B cell (primary cell): ENCODE measurements around the gene BUB1B. TPM values are rescaled to one million over a fixed set of nuclear protein-coding genes. Genes with fewer than 3 reads are reported as not detected.
"Not testable (repeated sequence)": the region's sequence is repeated elsewhere in the genome, so short reads cannot be mapped to it uniquely, and the experiment has no call there.

Experiments used
- ATAC-seq: fragments of 200-7000 bp; cut with Tn5 transposase; one replicate; pipeline ENCODE4 v1.10.0; 2021; ENCODE audit warnings: low read depth, mild to moderate bottlenecking, moderate number of reproducible peaks, moderate library complexity
- CTCF ChIA-PET: fragments of 350-600 bp; sonication (Branson Sonifier 250); formaldehyde crosslinking; loops from one replicate; lab custom pipeline; 2021; ENCODE audit warnings: antibody characterized with exemption, inconsistent platforms; lab: Charles Lee
- POLR2A ChIA-PET: fragments of 350-600 bp; sonication (Branson Sonifier 250); formaldehyde crosslinking; loops from one replicate; lab custom pipeline; 2021; ENCODE audit warnings: antibody characterized with exemption; lab: Charles Lee
- DNase-seq: peaks from one replicate; pipeline ENCODE4 v3.0.0; 2013
- H2AFZ ChIP-seq: 2 replicates; pipeline ENCODE4 v1.6.1; 2012; ENCODE audit warnings: mild to moderate bottlenecking, low read depth, low read length; ENCODE audit not compliant: insufficient read depth, poor library complexity, severe bottlenecking
- H3K27ac ChIP-seq, 2 donors: 1 replicate in 1 of 2; 2 replicates in 1 of 2; pipeline ENCODE4 v1.5.1; 2012 to 2013; ENCODE audit warnings: low read length in 2 of 2, mild to moderate bottlenecking in 2 of 2, moderate library complexity in 1 of 2
- H3K27me3 ChIP-seq, 4 experiments: fragments of 200-600 bp in 1 of 4; sonication (generic) in 1 of 4; replicated peaks in 1 of 4; 1 replicate in 2 of 4; 2 replicates in 2 of 4; pipeline versions ENCODE4 v1.6.1 to v1.7.0; 2013 to 2016; ENCODE audit warnings: low read length in 3 of 4, mild to moderate bottlenecking in 2 of 4, mixed read lengths in 1 of 4, moderate library complexity in 1 of 4; ENCODE audit not compliant: insufficient read depth in 4 of 4, control insufficient read depth in 3 of 4; ENCODE audit errors: control extremely low read depth in 1 of 4
- H3K36me3 ChIP-seq, 2 experiments: replicated peaks in 1 of 2; 1 replicate in 1 of 2; 2 replicates in 1 of 2; pipeline versions ENCODE4 v1.6.1 to v1.7.1; 2013; ENCODE audit warnings: low read length in 1 of 2; ENCODE audit not compliant: insufficient read depth in 2 of 2, control insufficient read depth in 1 of 2; ENCODE audit errors: control extremely low read depth in 1 of 2, extremely low read depth in 1 of 2
- H3K4me1 ChIP-seq, 2 donors: fragments of 200-600 bp in 1 of 2; sonication (generic) in 1 of 2; 1 replicate in 1 of 2; 2 replicates in 1 of 2; pipeline versions ENCODE4 v1.5.1 to v1.6.1; 2013 to 2017; ENCODE audit warnings: low read length in 2 of 2; ENCODE audit not compliant: control insufficient read depth in 2 of 2, insufficient read depth in 2 of 2
- H3K4me2 ChIP-seq: replicated peaks from 2 replicates; pipeline ENCODE3; 2012; ENCODE audit warnings: mild to moderate bottlenecking, low read depth, low read length; ENCODE audit not compliant: poor library complexity, severe bottlenecking
- H3K4me3 ChIP-seq, 5 experiments: fragments of 200-600 bp in 1 of 5; sonication (generic) in 1 of 5; 1 replicate in 3 of 5; 2 replicates in 2 of 5; pipeline versions ENCODE4 v1.5.1 to v1.7.0; 2011 to 2016; ENCODE audit warnings: low read length in 4 of 5, mild to moderate bottlenecking in 4 of 5, low read depth in 2 of 5, control low read depth in 1 of 5, moderate library complexity in 1 of 5; ENCODE audit not compliant: insufficient read depth in 1 of 5; ENCODE audit errors: control extremely low read depth in 1 of 5, extremely low read depth in 1 of 5
- H3K79me2 ChIP-seq: fragments of 200-600 bp; sonication (generic); one replicate; pipeline ENCODE4 v1.6.0; 2016; ENCODE audit warnings: low read length; ENCODE audit not compliant: control insufficient read depth, insufficient read depth
- H3K9ac ChIP-seq: fragments of 200-600 bp; sonication (generic); 2 replicates; pipeline ENCODE4 v1.6.1; 2017; ENCODE audit warnings: mild to moderate bottlenecking, low read length, moderate library complexity
- H3K9me3 ChIP-seq, 3 donors: one replicate each; pipeline versions ENCODE4 v1.6.1 to v1.7.1; 2013; ENCODE audit warnings: low read length in 2 of 3; ENCODE audit not compliant: control insufficient read depth in 2 of 3, insufficient read depth in 1 of 3; ENCODE audit errors: control extremely low read depth in 1 of 3
- H4K20me1 ChIP-seq: 2 replicates; pipeline ENCODE4 v1.6.0; 2012; ENCODE audit warnings: mild to moderate bottlenecking, low read length; ENCODE audit not compliant: insufficient read depth, control insufficient read depth, poor library complexity, severe bottlenecking
- H3K27ac Mint-ChIP-seq: one replicate; pipeline ENCODE4 v1.8.0; 2021; ENCODE audit warnings: mixed read lengths
- H3K27me3 Mint-ChIP-seq: one replicate; pipeline ENCODE4 v1.8.0; 2021; ENCODE audit warnings: mixed read lengths
- H3K4me1 Mint-ChIP-seq: one replicate; pipeline ENCODE4 v1.8.0; 2021; ENCODE audit warnings: mixed read lengths
- H3K4me3 Mint-ChIP-seq: one replicate; pipeline ENCODE4 v1.8.0; 2021; ENCODE audit warnings: mixed read lengths
- H3K9me3 Mint-ChIP-seq: one replicate; pipeline ENCODE4 v1.8.0; 2022; ENCODE audit warnings: mixed read lengths; ENCODE audit not compliant: insufficient read depth
- CTCF ChIP-seq: fragments of 200-600 bp; IDR thresholded peaks from one replicate; pipeline ENCODE4 v1.8.0; 2022; ENCODE audit warnings: antibody characterized with exemption, mild to moderate bottlenecking
- EZH2 ChIP-seq: IDR thresholded peaks from 2 replicates; pipeline ENCODE4 v1.6.1; 2012; ENCODE audit warnings: borderline replicate concordance, low read depth, mild to moderate bottlenecking, moderate library complexity, low read length; ENCODE audit not compliant: insufficient read depth, poor library complexity, severe bottlenecking
- WGBS: methylation state at CpG from one replicate; pipeline ENCODE4 v1.1.5; 2013; ENCODE audit warnings: missing lambda C conversion rate; ENCODE audit not compliant: insufficient coverage; 5-methylcytosine and 5-hydroxymethylcytosine counted together
- intact Hi-C: fragments of 100-400 bp; cut with micrococcal nuclease; formaldehyde crosslinking; loops from one replicate; pipeline ENCODE4 v1.10.0; 2022
- polyA plus RNA-seq: library from polyadenylated mRNA; depleted of rRNA; stranded (reverse); fragments of >200 nt; gene quantifications from 2 replicates; pipeline ENCODE4 v1.2.3, GENCODE V29; 2012
- total RNA-seq, 2 donors: library from RNA; stranded (reverse); fragments of 120-200 nt in 1 of 2; gene quantifications; 1 replicate in 1 of 2; 2 replicates in 1 of 2; pipeline versions ENCODE4 v1.2.3 to v1.2.4, GENCODE V29; 2013 to 2022

BUB1B gene
- total and polyA plus RNA-seq, 2 donors (not counting 1 experiment from before 2014, with no cell fraction given): 0.70 to 4.4 TPM

GRCh38 chr15:40133544-40133943 is 27.3 kb upstream of the BUB1B start:
- intact Hi-C loops: no loop called here
- no peaks in the 10 kb centered on the region for H3K36me3 ChIP-seq
- no peaks in the 10 kb centered on the region for H3K9me3 Mint-ChIP-seq
- no peak for TF ChIP-seq EZH2
- TF ChIP-seq CTCF: no peak
- ATAC-seq (no peak), DNase-seq (no peak)
- H3K4me2 ChIP-seq: no peak overlapping the region
- H3K27me3 ChIP-seq: peaks cover 0 to 3% (median 0%) of the 10 kb centered on the region in 4 experiments
- H3K27ac Mint-ChIP-seq: no peak overlapping the region
- no peak overlapping the region for H3K27ac ChIP-seq
- POLR2A ChIA-PET: no interaction called here
- no peaks in the 10 kb centered on the region for H3K4me1 Mint-ChIP-seq
- no peak overlapping the region for H2AFZ ChIP-seq
- no peaks in the 10 kb centered on the region for H3K79me2 ChIP-seq
- no peaks in the 10 kb centered on the region for H3K4me1 ChIP-seq
- 98% methylated on average over 7 of the region's 13 CpGs for WGBS
- CTCF ChIA-PET: no interaction called here
- no peak overlapping the region for H3K9ac ChIP-seq
- H3K4me3 Mint-ChIP-seq: no peak overlapping the region
- H3K9me3 ChIP-seq: peaks cover 0 to 3% (median 0%) of the 10 kb centered on the region in 3 donors
- no peaks in the 10 kb centered on the region for H4K20me1 ChIP-seq
- H3K4me3 ChIP-seq: no peak overlapping the region
- peaks cover 6% of the 10 kb centered on the region for H3K27me3 Mint-ChIP-seq

GRCh38 chr15:40134885-40135284 is 26.0 kb upstream of the BUB1B start:
- H2AFZ ChIP-seq: no peak overlapping the region
- peaks cover 0 to 3% (median 0%) of the 10 kb centered on the region in 3 donors for H3K9me3 ChIP-seq
- ATAC-seq (no peak), DNase-seq (no peak)
- H3K9ac ChIP-seq: no peak overlapping the region
- H3K27ac Mint-ChIP-seq: no peak overlapping the region
- no peak for TF ChIP-seq EZH2
- no peak for TF ChIP-seq CTCF
- no peaks in the 10 kb centered on the region for H4K20me1 ChIP-seq
- H3K27me3 Mint-ChIP-seq: peaks cover 6% of the 10 kb centered on the region
- ChIA-PET CTCF (no interaction called here), POLR2A (no interaction called here)
- H3K4me1 ChIP-seq: no peaks in the 10 kb centered on the region
- H3K9me3 Mint-ChIP-seq: no peaks in the 10 kb centered on the region
- 88% methylated on average over 7 of the region's 9 CpGs for whole genome bisulfite sequencing
- no peaks in the 10 kb centered on the region for H3K79me2 ChIP-seq
- intact Hi-C loops: no loop called here
- H3K27me3 ChIP-seq: peaks cover 0 to 2% (median 0%) of the 10 kb centered on the region in 4 experiments
- no peaks in the 10 kb centered on the region for H3K36me3 ChIP-seq
- no peaks in the 10 kb centered on the region for H3K4me1 Mint-ChIP-seq
- H3K4me3 Mint-ChIP-seq: no peak overlapping the region
- no peak overlapping the region for H3K4me2 ChIP-seq
- H3K4me3 ChIP-seq: no peak overlapping the region
- H3K27ac ChIP-seq: no peak overlapping the region

- H3K79me2 ChIP-seq, H3K9me3 Mint-ChIP-seq, H3K4me1 ChIP-seq, H3K4me2 ChIP-seq, H3K27ac Mint-ChIP-seq, H3K36me3 ChIP-seq, DNase-seq, H3K9me3 ChIP-seq, H3K27me3 ChIP-seq, H4K20me1 ChIP-seq, H3K4me3 ChIP-seq, H3K27me3 Mint-ChIP-seq, H3K4me3 Mint-ChIP-seq, H3K9ac ChIP-seq, CTCF ChIA-PET, H2AFZ ChIP-seq, intact Hi-C loops, ATAC-seq, H3K4me1 Mint-ChIP-seq, H3K27ac ChIP-seq: not testable (repeated sequence)
- POLR2A ChIA-PET: interaction anchor here (0.7 kb wide), 1 partner anchor 10 kb away, joined by 3 read pairs; no protein-coding TSS in a partner anchor
- WGBS: 100% methylated on average over 1 of the region's 1 CpG
These were observed 24.9 kb upstream of the BUB1B start for GRCh38 chr15:40135846-40136450.
